NCI-H1694 (cell line): ENCODE data around the gene GLIS2.
A peak's percentile ranks its signal among the peaks of the same experiment; 100 is the strongest.

ENCODE experiments used
- DNase-seq: peaks from one replicate; lab custom pipeline; 2025; lab: John Stamatoyannopoulos, UW

The GLIS2 gene

GRCh38 chr16:4371357-4372000 is 55.6 kb downstream of the GLIS2 start, which contains the start of gene VASN:
Gene VASN, plus strand, starts transcription at chr16:4371848. Its CDS starts 9,030 bp downstream, at chr16:4380878.
- no peak for DNase-seq

DNA sequence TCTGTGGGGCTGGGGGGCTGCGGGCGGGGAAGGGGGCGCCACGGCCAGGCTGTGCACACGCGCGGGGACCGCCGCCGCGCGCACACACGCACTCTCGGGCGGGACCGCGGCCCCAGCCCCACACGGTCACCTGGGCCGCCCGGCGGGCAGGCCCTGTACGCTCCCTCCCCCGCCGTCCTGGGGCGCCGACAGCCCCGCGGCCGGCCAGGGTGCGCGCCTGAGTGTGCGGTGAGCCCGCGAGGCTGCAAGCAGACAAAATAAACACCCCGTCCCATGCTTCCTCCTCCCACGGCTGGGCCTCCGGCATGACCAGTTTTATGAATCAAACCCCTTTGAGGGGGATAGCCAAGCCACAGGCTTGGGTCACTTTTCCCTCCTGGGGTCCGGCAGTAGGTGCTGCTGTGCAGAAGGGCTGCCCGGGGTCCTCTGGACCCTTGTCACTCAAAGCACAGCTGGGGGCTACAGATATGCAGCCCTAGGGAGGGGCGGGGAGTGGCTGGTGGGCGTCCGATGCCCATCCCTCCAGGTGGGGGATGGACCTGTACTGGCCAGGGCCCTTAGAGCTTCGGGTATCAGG is 56.2 kb downstream of the GLIS2 start:
- no peak for DNase-seq

DNA sequence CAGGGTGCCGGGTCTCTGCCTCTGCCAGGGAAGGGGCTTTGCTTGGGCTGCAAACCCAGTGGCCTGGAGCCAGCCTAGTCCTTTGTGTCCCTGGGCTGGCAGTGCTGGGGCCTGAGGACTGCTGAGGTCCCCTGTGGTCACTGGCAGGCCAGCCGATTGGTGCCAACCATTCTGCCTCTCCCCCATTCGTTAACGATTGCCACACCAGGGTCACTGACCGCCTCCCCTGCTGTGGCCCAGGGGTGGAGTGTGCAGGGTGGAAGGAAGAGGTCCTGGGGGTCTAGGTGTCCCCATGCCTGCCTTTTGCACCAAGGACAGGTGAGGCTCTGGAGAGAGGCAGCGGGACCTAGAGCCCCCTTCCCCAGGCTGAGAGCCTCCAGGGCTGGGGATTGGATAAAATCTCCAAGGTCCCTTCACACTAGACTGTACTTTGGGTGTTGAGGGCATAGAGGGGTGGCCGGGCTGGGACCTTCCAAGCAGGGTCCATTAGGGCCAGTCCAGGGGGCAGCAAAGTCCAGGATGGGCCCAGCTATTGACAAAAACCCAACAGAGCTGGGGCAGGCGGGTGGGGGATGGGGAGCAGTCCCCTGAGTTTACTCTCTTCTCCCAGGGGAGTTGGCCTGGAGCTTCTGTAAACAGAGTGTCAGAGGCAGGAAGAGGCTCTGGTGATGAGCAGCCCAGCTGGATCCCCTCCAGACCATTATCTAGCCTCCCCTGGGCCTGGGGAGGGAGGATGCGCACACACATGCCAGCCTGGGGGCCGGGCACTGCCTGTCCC is 56.9 kb downstream of the GLIS2 start:
- peak; percentile 60 for DNase-seq

DNA sequence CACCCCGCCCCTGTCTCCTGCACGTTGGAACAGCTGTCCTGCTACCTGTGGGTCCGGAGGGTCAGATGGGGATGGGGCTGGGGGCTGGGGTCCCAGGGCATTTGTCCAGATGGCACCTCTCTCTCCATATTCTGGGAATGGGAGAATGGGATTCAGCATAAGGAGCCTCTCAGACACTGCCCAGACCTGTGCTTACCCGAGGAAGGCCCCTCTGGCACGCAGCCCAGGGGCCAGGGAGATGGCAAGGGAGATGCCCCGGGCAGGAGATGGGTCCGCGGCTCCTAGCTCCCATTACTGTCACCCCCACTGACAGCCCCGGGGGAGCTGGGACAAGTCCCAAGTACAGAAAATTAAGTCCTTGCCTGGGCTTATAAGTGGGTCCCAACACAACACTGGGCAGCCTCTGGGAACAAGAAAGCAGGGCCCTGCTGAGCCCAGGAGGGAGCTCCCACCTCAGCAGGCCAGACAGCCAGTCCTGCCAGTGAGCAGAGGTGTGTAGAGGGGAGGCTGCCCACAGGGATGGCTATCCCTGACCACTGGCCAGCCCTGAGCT is 57.6 kb downstream of the GLIS2 start:
- DNase-seq: no peak

DNA sequence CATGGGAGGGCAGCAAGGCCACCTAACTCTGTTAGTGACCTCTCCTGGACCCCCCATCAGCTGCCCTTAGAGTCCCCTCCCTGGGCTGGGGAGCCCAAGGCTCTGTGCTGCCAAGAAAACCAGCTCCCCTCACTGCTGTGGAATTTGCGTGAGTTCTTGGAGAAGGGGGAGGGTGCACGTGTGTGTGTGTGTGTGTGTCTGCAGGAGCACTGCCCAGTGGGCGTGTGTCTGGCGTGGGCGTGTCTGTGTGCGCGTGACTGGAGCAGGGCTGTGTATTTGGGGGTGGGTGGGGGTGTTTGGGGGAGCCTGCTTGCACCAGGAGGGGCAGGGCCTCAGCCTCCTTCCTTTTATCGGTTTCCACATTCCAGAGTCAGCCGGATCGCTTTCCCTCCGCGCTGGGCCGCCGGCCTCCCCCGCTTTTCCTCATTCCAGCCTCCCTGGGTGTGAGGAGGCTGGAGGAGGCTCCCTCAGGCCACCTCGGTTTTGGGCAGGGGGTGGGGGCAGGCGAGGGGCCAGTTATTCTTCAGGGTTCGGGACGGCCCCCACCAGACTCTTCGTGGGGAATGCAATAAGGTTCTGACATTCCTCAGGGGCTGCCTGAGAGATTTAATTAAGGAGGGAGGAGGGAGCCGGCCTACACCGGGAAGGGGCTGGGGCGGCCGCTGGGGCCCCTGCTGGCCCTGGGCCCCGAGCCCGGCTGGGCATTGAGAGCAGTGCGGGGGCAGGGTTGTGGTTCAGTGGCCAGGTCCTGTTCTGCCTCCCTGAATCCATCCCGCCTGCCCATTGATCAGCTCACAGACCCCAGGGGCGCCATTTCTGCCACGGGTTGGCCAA is 58.3 kb downstream of the GLIS2 start:
- no peak for DNase-seq

DNA sequence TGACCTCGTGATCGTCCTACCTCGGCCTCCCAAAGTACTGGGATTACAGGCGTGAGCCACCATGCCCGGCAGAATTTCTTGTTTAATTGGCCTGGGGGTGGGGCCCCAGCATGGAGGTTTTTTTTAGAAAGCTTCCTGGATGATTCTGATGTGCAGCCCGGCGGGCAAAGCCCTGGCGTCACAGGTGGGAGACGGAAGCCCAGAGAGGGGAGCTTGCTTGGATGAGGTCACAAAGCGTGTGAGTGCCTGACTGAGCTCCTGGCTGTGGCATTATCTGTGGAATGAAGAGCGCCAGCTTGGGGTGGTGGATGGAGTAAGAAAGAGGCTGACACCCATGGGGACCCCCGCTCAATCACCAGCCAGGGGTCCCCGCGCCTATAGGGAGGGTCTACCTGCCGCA is 59.9 kb downstream of the GLIS2 start:
- DNase-seq: no peak

GRCh38 chr16:4376126-4376892 is 60.4 kb downstream of the GLIS2 start:
- DNase-seq: no peak

DNA sequence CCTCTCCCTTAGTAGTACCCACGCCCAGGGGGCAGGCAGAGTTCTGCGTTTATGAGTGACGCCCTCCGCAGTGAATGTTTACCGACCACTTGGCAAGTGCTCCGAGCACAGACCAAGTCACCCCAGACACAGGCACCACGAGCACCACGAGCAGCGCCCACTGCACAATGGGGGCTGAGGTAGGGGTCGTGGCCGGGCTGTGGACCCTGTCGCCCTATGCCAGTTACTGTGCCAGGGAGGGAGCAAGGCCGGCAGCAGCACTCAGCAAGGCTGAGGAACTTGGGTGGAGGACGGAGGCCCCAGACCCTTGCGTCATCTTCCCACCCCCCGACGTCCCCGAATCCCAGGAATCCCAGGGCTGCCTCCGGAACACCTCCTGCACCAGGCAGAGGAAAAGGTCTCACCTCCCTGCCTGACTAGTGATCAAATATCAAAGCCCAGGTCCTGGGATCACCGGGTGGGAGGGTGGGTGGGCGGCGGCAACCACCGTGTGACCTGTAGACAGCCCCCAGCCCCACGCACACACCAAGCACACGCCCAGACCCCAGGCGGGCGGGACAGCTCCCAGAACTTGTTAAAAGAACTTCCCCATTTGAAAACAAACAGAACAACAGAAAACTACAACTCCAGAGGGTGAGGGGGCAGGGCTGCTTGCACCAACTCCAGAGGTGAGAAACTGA is 61.2 kb downstream of the GLIS2 start:
- no peak for DNase-seq

DNA sequence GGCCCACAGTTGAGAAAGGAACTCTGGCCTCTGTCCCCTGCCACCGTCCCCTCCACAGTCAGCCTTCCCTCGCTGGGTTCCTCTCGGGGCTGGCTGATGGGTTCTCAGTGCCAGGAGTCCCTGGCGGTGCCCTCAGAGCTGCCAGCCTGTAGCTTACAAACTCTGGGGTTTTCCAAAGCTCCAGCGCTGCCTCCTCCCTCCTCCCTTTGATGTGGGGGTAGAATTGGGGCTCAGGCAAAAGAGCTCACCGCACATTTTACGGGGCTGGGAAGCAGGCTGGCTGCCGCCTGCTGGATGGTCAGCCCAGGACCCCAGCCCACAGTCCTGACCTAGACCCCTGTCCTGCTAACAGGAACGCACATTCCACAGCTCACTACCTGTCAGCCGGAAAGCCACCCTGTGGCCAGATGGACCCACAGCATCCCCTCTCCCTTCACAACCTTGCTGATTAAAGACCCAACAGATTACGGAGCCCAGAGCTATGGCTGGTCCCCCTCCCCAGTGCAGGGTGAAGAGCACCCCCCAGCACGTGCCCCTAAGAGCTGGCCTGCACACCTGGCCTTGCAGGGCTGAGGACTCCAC is 61.8 kb downstream of the GLIS2 start:
- DNase-seq: no peak

- DNase-seq: no peak
Measured at GRCh38 chr16:4378161-4378666, 62.3 kb downstream of the GLIS2 start.

- no peak for DNase-seq
Measured at GRCh38 chr16:4378999-4379690, 63.3 kb downstream of the GLIS2 start.

DNA sequence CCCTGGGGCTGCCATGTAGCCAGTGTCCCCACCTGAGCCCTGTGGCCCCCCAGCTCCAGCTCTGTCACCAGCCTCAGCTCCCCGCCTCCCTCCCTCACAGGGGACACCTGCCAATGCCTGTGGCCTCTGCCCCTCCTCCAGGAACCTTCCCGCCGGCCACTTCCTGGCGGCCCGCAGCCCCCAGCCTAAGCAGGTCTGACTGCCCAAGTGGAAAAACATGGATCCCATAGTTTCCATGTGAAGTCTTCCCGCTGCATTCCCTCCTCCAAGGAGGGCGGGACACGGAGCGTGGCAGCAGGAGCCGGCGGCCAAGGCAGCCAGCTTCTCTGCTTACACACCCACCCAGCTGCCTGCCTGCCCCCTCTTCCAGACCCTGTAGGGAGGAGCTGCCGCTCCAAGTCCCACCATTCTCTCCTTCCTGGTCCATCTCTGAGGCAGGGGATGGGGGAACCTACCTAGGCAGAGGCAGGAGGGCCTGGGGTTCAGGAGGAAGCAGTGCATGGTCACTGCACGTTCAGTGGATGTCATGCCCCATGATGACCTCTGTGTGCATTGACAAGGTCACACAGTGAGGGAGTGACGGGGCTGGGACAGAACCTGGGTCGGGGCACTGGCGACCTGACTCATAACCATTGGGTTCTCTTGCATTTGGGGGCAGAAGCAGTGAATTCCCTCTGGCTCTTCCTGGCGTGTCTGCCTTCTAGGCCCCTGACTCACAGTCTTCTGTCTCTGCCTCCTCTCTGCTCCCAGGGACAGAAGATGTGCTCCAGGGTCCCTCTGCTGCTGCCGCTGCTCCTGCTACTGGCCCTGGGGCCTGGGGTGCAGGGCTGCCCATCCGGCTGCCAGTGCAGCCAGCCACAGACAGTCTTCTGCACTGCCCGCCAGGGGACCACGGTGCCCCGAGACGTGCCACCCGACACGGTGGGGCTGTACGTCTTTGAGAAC is 64.5 kb downstream of the GLIS2 start:
- DNase-seq: no peak

GRCh38 chr16:4381072-4381934 is 65.4 kb downstream of the GLIS2 start:
- DNase-seq: no peak

GRCh38 chr16:4381935-4382794 is 66.3 kb downstream of the GLIS2 start:
- no peak for DNase-seq

- DNase-seq: no peak
Measured at GRCh38 chr16:4382795-4383357, 67.0 kb downstream of the GLIS2 start.
